GM10248 (cell line): Measurements from ENCODE around the gene ELMO2.

Experiments
- CTCF ChIA-PET: fragments of 300-600 bp; sonication (Branson Sonifier 250); formaldehyde crosslinking; extraction: SDS; loops from one replicate; lab custom pipeline; 2021; ENCODE audit warnings: antibody characterized with exemption; lab: Yijun Ruan, JAX
- POLR2A ChIA-PET: fragments of 350-650 bp; sonication (Branson Sonifier 250); formaldehyde crosslinking; extraction: SDS; loops from one replicate; lab custom pipeline; 2020; ENCODE audit warnings: antibody characterized with exemption; lab: Yijun Ruan, JAX
- DNase-seq: peaks from one replicate; pipeline ENCODE4 v3.0.0; 2012; ENCODE audit errors: extremely low spot score
- TF ChIP-seq, protein P1 (sequence below): IDR thresholded peaks from 2 replicates; pipeline ENCODE4 v1.5.1; 2012; ENCODE audit warnings: mild to moderate bottlenecking, low read depth; ENCODE audit errors: extremely low read depth, missing control alignments, control extremely low read depth

The ELMO2 gene

DNA sequence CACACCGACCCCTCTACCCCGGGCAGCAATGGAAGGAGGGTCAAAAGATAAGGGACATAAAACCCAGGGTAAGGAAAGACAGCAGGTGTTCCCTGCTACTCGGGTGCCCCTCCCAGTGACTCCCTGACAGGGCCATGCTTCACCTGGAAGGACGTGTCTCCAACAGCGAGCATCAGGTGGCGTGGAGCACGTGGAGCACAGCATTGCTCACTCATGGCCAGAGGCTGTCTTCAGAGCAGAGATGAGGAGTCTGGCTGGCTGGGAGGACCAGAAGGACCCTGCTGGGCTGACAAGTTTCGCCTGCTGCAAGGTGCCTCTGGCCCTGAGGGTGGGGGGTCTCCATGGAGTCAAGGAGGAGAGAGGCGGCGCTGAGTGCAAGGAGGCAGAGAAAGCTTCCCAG, 82.9 kb downstream of the ELMO2 start:
- TF ChIP-seq, protein P1, sequence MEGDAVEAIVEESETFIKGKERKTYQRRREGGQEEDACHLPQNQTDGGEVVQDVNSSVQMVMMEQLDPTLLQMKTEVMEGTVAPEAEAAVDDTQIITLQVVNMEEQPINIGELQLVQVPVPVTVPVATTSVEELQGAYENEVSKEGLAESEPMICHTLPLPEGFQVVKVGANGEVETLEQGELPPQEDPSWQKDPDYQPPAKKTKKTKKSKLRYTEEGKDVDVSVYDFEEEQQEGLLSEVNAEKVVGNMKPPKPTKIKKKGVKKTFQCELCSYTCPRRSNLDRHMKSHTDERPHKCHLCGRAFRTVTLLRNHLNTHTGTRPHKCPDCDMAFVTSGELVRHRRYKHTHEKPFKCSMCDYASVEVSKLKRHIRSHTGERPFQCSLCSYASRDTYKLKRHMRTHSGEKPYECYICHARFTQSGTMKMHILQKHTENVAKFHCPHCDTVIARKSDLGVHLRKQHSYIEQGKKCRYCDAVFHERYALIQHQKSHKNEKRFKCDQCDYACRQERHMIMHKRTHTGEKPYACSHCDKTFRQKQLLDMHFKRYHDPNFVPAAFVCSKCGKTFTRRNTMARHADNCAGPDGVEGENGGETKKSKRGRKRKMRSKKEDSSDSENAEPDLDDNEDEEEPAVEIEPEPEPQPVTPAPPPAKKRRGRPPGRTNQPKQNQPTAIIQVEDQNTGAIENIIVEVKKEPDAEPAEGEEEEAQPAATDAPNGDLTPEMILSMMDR, result no peak
- no peak for DNase-seq
- ChIA-PET POLR2A (no interaction called here), CTCF (interaction anchor here (1.8 kb wide), 1 partner anchor 26 kb away, joined by 11 read pairs; no protein-coding TSS in a partner anchor)

DNA sequence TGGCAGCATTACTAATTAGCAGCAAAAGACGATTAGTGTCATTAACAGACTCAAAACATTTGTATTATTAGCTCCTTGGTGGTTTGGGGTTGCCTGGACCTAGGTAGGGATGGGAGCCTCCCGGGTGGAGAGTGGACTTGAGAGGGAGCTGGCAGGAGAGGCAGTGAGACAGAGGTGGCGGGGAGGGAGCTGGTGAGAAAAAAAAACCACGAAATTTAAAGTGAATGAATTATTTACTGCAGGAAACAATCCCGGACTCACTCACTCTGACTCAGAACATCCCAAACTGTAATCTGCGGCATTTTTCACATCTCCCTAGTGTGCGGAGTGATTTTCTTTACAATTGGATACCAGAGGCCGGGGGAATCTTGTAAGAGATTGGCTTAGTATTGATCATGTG, 83.8 kb downstream of the ELMO2 start:
- no peak for DNase-seq
- POLR2A ChIA-PET, result no interaction called here
- CTCF ChIA-PET, result interaction anchor here (0.8 to 1.8 kb wide), 3 partner anchors 16 to 27 kb away, joined by 3 to 11 read pairs (median 4); no protein-coding TSS in a partner anchor
- TF ChIP-seq, protein P1, result no peak

DNA sequence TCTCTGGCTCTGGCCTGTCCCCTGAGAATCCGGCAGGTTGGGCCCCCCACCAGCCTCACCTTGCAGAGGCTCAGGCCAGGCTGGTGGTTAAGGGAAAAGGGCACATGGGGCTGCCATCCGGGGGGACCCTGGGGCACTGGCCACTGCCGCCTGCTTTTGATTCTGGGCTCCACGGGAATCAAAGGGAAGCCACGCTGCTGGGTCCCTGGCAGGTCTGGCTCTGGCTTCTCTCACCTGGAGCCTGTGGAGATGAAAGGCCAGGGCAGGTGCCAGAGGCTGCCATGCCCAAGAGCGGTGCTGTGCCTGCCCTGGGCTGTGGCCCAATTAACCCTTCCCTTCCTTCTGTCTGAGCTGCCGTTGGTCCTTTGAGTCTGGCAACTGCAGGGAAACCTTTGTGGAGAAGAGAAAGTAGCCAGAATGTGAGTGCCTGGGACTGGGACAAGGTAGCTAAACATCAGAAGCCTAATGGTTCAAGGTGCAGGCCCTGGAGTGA, 88.7 kb downstream of the ELMO2 start:
- TF ChIP-seq, protein P1, result no peak
- ChIA-PET CTCF (interaction anchor here (0.7 to 5.3 kb wide), 2 partner anchors 11 to 31 kb away, joined by 3 to 24 read pairs; no protein-coding TSS in a partner anchor), POLR2A (no interaction called here)
- no peak for DNase-seq

DNA sequence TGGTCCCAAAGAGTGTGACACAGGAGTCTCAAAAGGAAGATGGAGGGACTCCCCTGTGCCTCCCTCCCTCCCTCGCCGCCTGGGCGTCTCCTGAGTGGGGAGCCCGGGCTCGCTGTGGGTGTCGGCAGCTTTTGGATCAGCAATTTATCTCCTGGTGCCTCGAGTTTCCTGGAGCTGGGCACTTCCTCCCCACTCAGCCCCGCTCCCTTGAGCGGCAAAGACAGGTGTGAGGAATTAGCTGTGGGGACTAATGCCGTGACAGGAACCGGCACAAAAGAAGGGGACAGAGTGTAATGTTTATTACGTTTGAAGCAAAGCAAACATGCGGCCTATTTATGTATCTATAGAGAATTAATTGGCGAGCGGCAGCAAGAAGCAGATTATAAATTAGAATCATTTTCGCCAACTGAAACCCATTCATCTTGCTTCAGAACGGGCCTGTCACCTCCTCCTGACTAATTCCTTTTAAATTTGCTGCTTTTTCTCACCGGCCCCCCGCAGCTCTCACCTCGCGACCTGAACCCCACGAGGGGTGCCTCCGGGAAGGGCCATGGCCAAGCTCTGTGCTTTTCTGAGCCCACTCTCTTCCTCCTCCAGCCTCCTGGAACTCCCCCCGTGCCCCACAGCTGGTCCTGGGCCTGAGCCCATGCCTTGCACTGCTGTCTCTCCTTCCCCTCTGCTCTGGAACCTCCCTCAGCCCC, 89.3 kb downstream of the ELMO2 start:
- CTCF ChIA-PET, result interaction anchor here (0.7 to 5.3 kb wide), 2 partner anchors 10 to 32 kb away, joined by 3 to 24 read pairs; no protein-coding TSS in a partner anchor
- TF ChIP-seq, protein P1, result no peak
- POLR2A ChIA-PET, result no interaction called here
- no peak for DNase-seq
